Measurements from ENCODE around the gene RNF152. TPM values are rescaled to one million over a fixed set of nuclear protein-coding genes. Genes with fewer than 3 reads are reported as not detected.

The RNF152 gene
- total RNA-seq, 1 donor from 2014 or later = 45.7 TPM

DNA sequence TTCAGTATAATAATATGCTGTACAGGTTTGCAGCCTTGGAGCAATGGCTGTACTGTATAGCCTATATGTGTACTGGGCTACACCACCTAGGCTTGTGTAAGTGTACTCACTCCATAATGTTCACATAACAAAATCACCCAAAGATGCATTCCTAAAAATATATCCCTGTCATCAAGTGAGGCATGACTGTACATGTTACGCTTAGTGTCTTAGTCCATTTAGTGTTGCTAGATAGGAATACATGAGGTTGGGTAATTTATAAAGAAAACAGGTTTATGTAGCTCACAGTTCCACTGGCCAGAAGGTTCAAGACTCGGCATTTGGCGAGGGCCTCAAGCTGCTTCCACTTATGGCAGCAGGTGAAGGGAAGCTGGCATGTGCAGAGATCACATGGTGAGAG is 31.4 kb downstream of the RNF152 start:
- Histone ChIP-seq H3K4me3 (no peak overlapping the region), H3K9me3 (no peaks in the 10 kb centered on the region), H3K4me1 (peaks cover 13% of the 10 kb centered on the region), H3K27me3 (no peaks in the 10 kb centered on the region), H3K36me3 (no peaks in the 10 kb centered on the region), H3K27ac (no peak overlapping the region)
- no peak for TF ChIP-seq POLR2A (IDR thresholded peaks at IDR 0.05)
- TF ChIP-seq POLR2AphosphoS5 (IDR thresholded peaks at IDR 0.05; ENCODE audit: insufficient read depth in 1 of 2, low read depth in 1 of 2) = no peak
- TF ChIP-seq, protein P1, sequence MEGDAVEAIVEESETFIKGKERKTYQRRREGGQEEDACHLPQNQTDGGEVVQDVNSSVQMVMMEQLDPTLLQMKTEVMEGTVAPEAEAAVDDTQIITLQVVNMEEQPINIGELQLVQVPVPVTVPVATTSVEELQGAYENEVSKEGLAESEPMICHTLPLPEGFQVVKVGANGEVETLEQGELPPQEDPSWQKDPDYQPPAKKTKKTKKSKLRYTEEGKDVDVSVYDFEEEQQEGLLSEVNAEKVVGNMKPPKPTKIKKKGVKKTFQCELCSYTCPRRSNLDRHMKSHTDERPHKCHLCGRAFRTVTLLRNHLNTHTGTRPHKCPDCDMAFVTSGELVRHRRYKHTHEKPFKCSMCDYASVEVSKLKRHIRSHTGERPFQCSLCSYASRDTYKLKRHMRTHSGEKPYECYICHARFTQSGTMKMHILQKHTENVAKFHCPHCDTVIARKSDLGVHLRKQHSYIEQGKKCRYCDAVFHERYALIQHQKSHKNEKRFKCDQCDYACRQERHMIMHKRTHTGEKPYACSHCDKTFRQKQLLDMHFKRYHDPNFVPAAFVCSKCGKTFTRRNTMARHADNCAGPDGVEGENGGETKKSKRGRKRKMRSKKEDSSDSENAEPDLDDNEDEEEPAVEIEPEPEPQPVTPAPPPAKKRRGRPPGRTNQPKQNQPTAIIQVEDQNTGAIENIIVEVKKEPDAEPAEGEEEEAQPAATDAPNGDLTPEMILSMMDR (IDR thresholded peaks at IDR 0.05) = no peak
- intact Hi-C loops (cut with DNase I) = no loop called here
- DNase-seq (ENCODE audit: extremely low spot score in 2 of 2) = no peak

DNA sequence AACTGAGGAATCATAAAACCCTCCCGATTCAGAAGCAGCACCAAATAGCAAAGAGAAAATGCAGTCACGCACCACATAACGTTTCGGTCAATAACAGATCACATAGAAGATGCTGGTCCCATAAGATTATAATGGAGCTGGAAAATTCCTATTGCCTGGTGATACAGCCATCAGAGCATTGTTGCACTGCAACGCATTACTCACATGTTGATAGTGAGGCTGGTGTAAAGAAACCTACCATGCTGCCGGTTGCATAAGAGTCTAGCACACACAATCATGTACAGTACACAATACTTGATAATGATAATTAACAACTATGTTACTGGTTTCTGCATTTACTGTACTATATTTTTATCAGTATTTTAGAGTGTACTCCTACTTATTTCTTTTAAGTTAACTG is 32.5 kb downstream of the RNF152 start:
- Histone ChIP-seq H3K27me3 (no peaks in the 10 kb centered on the region), H3K4me1 (peaks cover 8% of the 10 kb centered on the region), H3K4me3 (no peak overlapping the region), H3K9me3 (no peaks in the 10 kb centered on the region), H3K27ac (no peak overlapping the region), H3K36me3 (no peaks in the 10 kb centered on the region)
- no peak for TF ChIP-seq POLR2AphosphoS5 (IDR thresholded peaks at IDR 0.05; ENCODE audit: insufficient read depth in 1 of 2, low read depth in 1 of 2)
- TF ChIP-seq, protein P1 (IDR thresholded peaks at IDR 0.05) = no peak
- TF ChIP-seq POLR2A (IDR thresholded peaks at IDR 0.05) = no peak
- intact Hi-C loops (cut with DNase I) = no loop called here
- DNase-seq (ENCODE audit: extremely low spot score in 2 of 2) = no peak

DNA sequence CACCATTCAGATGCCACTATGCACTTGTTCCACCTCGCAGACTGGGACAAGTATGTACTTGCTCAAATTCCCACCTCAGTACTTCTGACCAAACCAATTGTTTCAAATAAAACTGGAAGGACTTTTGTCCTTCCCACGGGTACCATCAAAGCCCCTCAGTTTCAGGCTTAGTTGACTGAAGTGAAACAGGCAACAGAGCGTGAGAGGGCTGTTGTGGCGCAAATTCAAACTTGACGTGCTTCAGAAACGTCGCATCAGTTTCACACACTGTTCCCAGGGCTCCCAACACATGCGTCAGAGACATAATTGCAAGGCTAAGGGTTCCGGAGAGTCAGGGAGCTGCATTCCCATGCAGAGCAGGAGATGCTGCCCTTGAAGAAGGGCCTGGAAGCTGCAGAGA is 33.7 kb downstream of the RNF152 start:
- Histone ChIP-seq H3K9me3 (no peaks in the 10 kb centered on the region), H3K4me3 (no peak overlapping the region), H3K4me1 (peaks cover 8% of the 10 kb centered on the region), H3K36me3 (no peaks in the 10 kb centered on the region), H3K27me3 (no peaks in the 10 kb centered on the region), H3K27ac (no peak overlapping the region)
- intact Hi-C loops (cut with DNase I) = no loop called here
- DNase-seq (ENCODE audit: extremely low spot score in 2 of 2) = no peak
- no peak for TF ChIP-seq POLR2A (IDR thresholded peaks at IDR 0.05)
- TF ChIP-seq POLR2AphosphoS5 (IDR thresholded peaks at IDR 0.05; ENCODE audit: insufficient read depth in 1 of 2, low read depth in 1 of 2) = no peak
- TF ChIP-seq, protein P1 (IDR thresholded peaks at IDR 0.05) = no peak

DNA sequence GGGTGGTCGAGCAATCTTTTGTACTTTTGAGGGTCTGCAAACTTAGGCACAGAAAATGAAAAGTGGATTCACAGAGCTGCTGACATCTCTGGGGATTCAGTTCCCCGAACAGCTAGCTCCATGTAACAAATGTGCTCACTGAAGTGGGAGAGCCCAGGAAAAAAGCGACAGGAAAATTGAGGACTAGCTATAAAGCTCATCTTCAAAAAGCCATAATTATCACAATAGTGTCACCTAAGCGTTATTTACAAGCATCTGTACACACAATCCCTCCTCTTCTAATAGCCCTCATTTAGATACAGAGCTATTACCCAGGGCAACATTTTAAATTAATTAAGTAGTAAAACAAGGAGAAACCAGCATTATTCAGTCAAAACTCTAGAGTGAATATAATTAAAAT is 36.1 kb downstream of the RNF152 start:
- TF ChIP-seq, protein P1 (IDR thresholded peaks at IDR 0.05) = no peak
- no peaks in the 10 kb centered on the region for H3K9me3 ChIP-seq
- H3K4me3 ChIP-seq = no peak overlapping the region
- no peak overlapping the region for H3K27ac ChIP-seq
- H3K4me1 ChIP-seq = peaks cover 8% of the 10 kb centered on the region
- H3K36me3 ChIP-seq = no peaks in the 10 kb centered on the region
- intact Hi-C loops (cut with DNase I) = no loop called here
- H3K27me3 ChIP-seq = no peaks in the 10 kb centered on the region
- no peak for DNase-seq (ENCODE audit: extremely low spot score in 2 of 2)

DNA sequence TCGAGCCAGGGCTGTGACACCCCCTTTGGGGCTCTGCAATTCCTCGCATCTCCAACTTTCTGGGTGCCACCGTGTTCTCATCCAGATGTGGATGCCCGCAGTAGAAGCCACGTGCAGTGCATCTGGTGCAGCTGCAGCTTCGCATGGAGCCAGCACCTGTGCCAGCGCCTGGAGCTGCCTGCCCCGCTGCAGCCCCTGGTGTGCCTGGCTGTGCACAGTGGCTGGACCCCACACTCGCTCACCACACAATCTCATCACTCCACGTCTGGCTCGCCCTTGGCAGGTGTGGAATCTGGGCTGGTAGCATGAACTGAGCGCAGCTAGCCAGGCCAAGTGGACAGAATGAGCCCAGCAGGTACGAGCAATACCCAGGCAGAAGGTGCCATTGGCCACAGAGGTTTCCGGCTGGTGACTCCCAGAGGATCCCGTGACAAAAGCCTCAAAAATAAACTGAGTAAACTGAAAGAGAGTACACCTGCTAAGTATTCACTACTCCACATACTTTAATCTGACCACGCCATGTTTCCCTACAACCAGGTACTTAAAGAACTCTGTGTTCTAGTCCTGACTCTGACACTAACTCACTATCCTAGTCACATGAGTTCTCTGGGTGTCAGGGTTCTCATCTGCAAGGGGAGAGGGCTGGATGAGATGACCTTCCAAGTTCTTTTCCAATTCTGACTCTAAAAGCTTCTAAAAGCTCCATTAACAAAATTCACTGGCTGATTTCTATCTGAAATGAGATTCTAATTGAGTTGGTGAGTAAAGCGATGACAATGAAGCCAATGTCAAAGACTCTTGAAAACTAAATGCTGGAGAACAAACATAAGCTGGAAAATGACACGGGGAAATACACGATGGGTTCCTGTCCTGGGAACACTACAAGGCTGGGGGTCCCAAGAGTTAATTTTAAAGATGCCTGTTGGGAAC is 37.1 kb downstream of the RNF152 start:
- no peak overlapping the region for H3K4me3 ChIP-seq
- intact Hi-C loops (cut with DNase I) = no loop called here
- no peaks in the 10 kb centered on the region for H3K9me3 ChIP-seq
- no peaks in the 10 kb centered on the region for H3K27me3 ChIP-seq
- no peak overlapping the region for H3K27ac ChIP-seq
- no peaks in the 10 kb centered on the region for H3K36me3 ChIP-seq
- TF ChIP-seq, protein P1 (IDR thresholded peaks at IDR 0.05) = no peak
- TF ChIP-seq POLR2A (IDR thresholded peaks at IDR 0.05) (no peak), POLR2AphosphoS5 (IDR thresholded peaks at IDR 0.05; ENCODE audit: insufficient read depth in 1 of 2, low read depth in 1 of 2) (no peak)
- no peak for DNase-seq (ENCODE audit: extremely low spot score in 2 of 2)
- H3K4me1 ChIP-seq = peaks cover 8% of the 10 kb centered on the region
